Measurements from ENCODE around the gene SHISAL1. TPM values are rescaled to one million over a fixed set of nuclear protein-coding genes. Genes with fewer than 3 reads are reported as not detected.

Gene SHISAL1
- total and polyA plus RNA-seq, 4 donors, result 0.12 to 0.74 (median 0.34) TPM

DNA sequence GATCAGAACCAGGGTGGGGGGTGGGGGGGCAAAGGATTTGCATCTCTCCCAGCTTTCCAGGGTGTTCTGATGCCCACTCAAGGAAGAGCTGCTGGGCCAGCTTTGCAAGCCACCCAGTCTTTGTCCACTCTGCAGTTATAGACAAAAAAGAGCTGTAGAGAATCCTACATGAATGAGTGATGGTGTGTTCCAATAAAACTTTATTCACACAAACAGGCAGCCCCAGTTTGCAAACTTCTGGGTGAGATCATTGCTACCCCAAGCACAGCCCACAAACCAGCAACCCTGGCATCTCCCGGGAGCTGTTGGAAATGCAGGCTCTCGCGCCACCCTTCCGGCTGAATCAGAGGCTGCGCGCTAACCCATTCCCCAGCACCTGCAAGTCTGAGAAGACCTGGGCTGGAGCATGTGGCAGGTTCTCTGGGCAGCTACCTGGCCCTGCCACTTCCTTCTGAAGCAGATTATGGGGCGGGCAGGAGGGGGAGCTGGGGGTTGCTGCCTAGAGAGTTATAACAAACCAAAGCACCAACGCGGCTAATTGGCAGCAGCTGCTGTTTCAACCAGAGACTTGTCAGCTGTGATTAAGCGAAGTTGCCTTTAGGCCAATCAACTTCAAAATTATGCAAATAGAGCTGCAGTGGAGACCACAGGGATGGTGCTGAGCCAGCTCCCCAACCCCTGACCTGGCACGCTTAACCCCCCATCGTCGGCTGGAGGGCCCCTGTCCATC lies 3.8 kb upstream of the SHISAL1 start:
- no peaks in the 10 kb centered on the region for H3K4me1 ChIP-seq (ENCODE audit: control insufficient read depth in 5 of 5, insufficient read depth in 5 of 5, low read length in 5 of 5)
- no peak overlapping the region for H3K4me3 ChIP-seq
- no peaks in the 10 kb centered on the region for H3K36me3 ChIP-seq (ENCODE audit: control insufficient read depth in 4 of 4, insufficient read depth in 4 of 4, low read length in 4 of 4)
- DNase-seq (no peak), ATAC-seq (ENCODE audit: insufficient read depth, low FRiP score) (no peak)
- 90 to 94% methylated on average over 13 of the region's 13 CpGs for WGBS, 2 donors
- no peak overlapping the region for H3K27ac ChIP-seq (ENCODE audit: low read depth in 1 of 2, low read length in 1 of 2)
- no peak overlapping the region for H3K9ac ChIP-seq (ENCODE audit: insufficient read depth in 1 of 2, low read length in 2 of 2)
- H3K27me3 ChIP-seq (ENCODE audit: control insufficient read depth in 3 of 3, insufficient read depth in 3 of 3, low read length in 2 of 3), result no peaks in the 10 kb centered on the region
- TF ChIP-seq, protein P1, sequence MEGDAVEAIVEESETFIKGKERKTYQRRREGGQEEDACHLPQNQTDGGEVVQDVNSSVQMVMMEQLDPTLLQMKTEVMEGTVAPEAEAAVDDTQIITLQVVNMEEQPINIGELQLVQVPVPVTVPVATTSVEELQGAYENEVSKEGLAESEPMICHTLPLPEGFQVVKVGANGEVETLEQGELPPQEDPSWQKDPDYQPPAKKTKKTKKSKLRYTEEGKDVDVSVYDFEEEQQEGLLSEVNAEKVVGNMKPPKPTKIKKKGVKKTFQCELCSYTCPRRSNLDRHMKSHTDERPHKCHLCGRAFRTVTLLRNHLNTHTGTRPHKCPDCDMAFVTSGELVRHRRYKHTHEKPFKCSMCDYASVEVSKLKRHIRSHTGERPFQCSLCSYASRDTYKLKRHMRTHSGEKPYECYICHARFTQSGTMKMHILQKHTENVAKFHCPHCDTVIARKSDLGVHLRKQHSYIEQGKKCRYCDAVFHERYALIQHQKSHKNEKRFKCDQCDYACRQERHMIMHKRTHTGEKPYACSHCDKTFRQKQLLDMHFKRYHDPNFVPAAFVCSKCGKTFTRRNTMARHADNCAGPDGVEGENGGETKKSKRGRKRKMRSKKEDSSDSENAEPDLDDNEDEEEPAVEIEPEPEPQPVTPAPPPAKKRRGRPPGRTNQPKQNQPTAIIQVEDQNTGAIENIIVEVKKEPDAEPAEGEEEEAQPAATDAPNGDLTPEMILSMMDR (IDR thresholded peaks at IDR 0.05; ENCODE audit: control extremely low read depth, extremely low read depth), result no peak
- no peaks in the 10 kb centered on the region for H3K9me3 ChIP-seq (ENCODE audit: control insufficient read depth in 4 of 4, insufficient read depth in 3 of 4, low read length in 3 of 4)

- 60 to 70% methylated on average over 17 of the region's 17 CpGs for WGBS, 2 donors
- DNase-seq (no peak), ATAC-seq (ENCODE audit: insufficient read depth, low FRiP score) (no peak)
- Histone ChIP-seq H3K36me3 (ENCODE audit: control insufficient read depth in 4 of 4, insufficient read depth in 4 of 4, low read length in 4 of 4) (no peaks in the 10 kb centered on the region), H3K4me1 (ENCODE audit: control insufficient read depth in 5 of 5, insufficient read depth in 5 of 5, low read length in 5 of 5) (peaks cover 0 to under 1% (median 0%) of the 10 kb centered on the region in 5 donors), H3K9me3 (ENCODE audit: control insufficient read depth in 4 of 4, insufficient read depth in 3 of 4, low read length in 3 of 4) (no peaks in the 10 kb centered on the region), H3K27me3 (ENCODE audit: control insufficient read depth in 3 of 3, insufficient read depth in 3 of 3, low read length in 2 of 3) (no peaks in the 10 kb centered on the region), H3K27ac (ENCODE audit: low read depth in 1 of 2, low read length in 1 of 2) (no peak overlapping the region), H3K4me3 (no peak overlapping the region), H3K9ac (ENCODE audit: insufficient read depth in 1 of 2, low read length in 2 of 2) (no peak overlapping the region)
- TF ChIP-seq, protein P1 (IDR thresholded peaks at IDR 0.05; ENCODE audit: control extremely low read depth, extremely low read depth), result no peak
Observed at GRCh38 chr22:44314425-44315067, 1.8 kb upstream of the SHISAL1 start.

- Histone ChIP-seq H3K9ac (ENCODE audit: insufficient read depth in 1 of 2, low read length in 2 of 2) (no peak overlapping the region), H3K4me3 (no peak overlapping the region), H3K27ac (ENCODE audit: low read depth in 1 of 2, low read length in 1 of 2) (no peak overlapping the region), H3K27me3 (ENCODE audit: control insufficient read depth in 3 of 3, insufficient read depth in 3 of 3, low read length in 2 of 3) (no peaks in the 10 kb centered on the region), H3K9me3 (ENCODE audit: control insufficient read depth in 4 of 4, insufficient read depth in 3 of 4, low read length in 3 of 4) (no peaks in the 10 kb centered on the region), H3K4me1 (ENCODE audit: control insufficient read depth in 5 of 5, insufficient read depth in 5 of 5, low read length in 5 of 5) (peaks cover 0 to 3% (median 0%) of the 10 kb centered on the region in 5 donors), H3K36me3 (ENCODE audit: control insufficient read depth in 4 of 4, insufficient read depth in 4 of 4, low read length in 4 of 4) (no peaks in the 10 kb centered on the region)
- DNase-seq, result no peak
- ATAC-seq (ENCODE audit: insufficient read depth, low FRiP score), result no peak
- WGBS, 2 donors, result 82 to 86% methylated on average over 13 to 16 of the region's 16 CpGs
- TF ChIP-seq, protein P1 (IDR thresholded peaks at IDR 0.05; ENCODE audit: control extremely low read depth, extremely low read depth), result no peak
Observed at GRCh38 chr22:44313385-44314006, 745 bp upstream of the SHISAL1 start.
